Right renal pelvis (tissue), 4 donors: ENCODE data around the gene SIGLEC11. TPM values are rescaled to one million over a fixed set of nuclear protein-coding genes. Genes with fewer than 3 reads are reported as not detected.
"Not testable (repeated sequence)": the region's sequence is repeated elsewhere in the genome, so short reads cannot be mapped to it uniquely, and the experiment has no call there.

ENCODE experiments used
- DNase-seq, 4 donors: peaks; one replicate each; pipeline ENCODE4 v3.0.0-alpha.2; 2013; ENCODE audit warnings: low read depth in 4 of 4, low spot score in 3 of 4, missing footprints in 1 of 4
- polyA plus RNA-seq, 4 donors: library from polyadenylated mRNA; unstranded; fragments of 120-200 nt; gene quantifications; one replicate each; pipeline ENCODE4 v1.2.1, GENCODE V29; 2013; ENCODE audit not compliant: insufficient read length in 4 of 4

Gene SIGLEC11
- polyA plus RNA-seq, 4 donors = 3.4 to 5.1 (median 4.8) TPM

GRCh38 chr19:49981603-49982593 is 20.9 kb upstream of the SIGLEC11 start:
- no peak for DNase-seq

GRCh38 chr19:49978324-49978723 is 17.4 kb upstream of the SIGLEC11 start:
- DNase-seq = no peak

DNA sequence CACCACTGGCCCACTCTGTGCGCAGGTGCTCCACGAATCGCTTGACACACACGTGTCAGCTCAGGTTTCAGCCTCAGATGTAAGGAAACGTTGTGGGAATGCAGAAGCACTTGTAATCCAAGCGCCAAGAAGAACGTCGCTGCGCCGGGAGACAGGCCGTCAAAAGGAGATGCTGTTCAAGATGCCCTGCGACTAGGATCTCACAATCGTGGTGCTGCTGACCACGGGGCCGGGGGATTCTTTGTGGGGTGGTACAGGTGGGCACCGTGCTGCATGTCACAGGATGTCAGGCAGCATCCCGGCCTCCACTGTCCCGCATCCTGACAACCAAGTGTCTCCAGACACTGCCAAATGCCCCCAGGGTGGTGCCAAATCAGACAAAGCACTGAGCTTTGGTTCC is 16.9 kb upstream of the SIGLEC11 start:
- DNase-seq = no peak

GRCh38 chr19:49977076-49977475 is 16.1 kb upstream of the SIGLEC11 start:
- DNase-seq = no peak

GRCh38 chr19:49976496-49976895 is 15.5 kb upstream of the SIGLEC11 start:
- no peak for DNase-seq

DNA sequence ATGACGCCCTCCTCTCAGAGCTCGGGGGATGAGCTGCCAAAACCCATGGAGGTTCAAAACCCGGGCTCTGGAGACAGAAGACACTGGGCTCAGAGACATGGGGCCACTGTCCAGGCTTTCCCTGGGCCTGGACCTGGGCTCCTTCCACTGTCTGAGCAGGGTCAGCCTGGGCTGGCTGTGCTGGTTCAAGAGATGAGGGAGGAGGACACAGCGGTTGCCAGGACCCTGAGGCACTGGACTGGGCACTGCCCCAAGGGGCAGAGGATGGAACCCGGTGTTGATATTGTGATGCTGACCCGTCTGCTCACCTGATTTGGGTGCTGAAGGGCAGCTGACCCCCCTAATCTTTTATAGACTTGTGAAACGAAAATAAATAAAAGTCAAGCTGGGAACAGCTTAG is 14.1 kb upstream of the SIGLEC11 start:
- DNase-seq = no peak

- no peak for DNase-seq
Observed at GRCh38 chr19:49973987-49974386, 13.0 kb upstream of the SIGLEC11 start.

DNA sequence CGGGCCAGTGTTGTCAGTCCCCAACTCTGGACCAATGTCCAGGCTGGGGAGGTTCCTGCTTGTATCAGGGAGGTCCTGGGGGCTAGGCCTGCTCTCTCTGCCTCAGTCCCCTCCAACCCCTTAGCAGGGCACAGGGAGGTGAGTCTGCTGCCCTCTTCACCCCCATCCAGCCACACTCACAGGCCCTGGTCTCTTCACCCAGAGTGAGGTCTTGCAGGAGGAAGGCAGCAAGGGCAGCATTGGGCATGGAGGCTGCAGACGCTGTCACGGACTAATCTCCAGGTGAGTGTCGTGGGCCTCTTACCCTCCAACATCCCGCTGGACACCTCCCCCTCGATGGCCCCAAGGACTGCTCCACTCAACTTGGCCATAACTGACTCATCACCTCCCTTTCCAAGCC is 11.9 kb upstream of the SIGLEC11 start:
- no peak for DNase-seq

- DNase-seq = no peak
Observed at GRCh38 chr19:49971991-49972411, 11.0 kb upstream of the SIGLEC11 start.

DNA sequence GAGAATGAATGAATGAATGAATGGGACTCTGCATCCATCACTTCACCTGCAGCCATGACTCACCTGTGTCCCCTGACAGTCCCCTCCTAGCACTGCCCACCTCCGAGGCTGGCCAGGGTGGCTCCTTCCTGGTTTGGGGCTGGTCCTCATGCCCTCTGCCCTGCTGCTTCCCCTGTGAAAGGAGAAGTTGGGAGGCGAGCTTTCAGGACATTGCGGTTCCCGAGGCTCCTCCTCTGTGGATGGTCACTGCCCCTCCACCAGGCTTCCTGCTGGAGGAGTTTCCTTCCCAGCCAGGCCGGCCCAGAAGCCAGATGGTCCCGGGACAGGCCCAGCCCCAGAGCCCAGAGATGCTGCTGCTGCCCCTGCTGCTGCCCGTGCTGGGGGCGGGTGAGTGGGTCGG is 8.4 kb upstream of the SIGLEC11 start:
- not testable (repeated sequence) for DNase-seq

- DNase-seq = no peak
Observed at GRCh38 chr19:49968279-49968922, 7.4 kb upstream of the SIGLEC11 start.

GRCh38 chr19:49959892-49960291 is 1.1 kb downstream of the SIGLEC11 start:
- not testable (repeated sequence) for DNase-seq

- not testable (repeated sequence) for DNase-seq
Observed at GRCh38 chr19:49958596-49958995, 2.4 kb downstream of the SIGLEC11 start.

GRCh38 chr19:49958144-49958543 is 2.8 kb downstream of the SIGLEC11 start:
- DNase-seq = not testable (repeated sequence)

GRCh38 chr19:49957262-49957915 is 3.6 kb downstream of the SIGLEC11 start:
- no peak for DNase-seq

DNA sequence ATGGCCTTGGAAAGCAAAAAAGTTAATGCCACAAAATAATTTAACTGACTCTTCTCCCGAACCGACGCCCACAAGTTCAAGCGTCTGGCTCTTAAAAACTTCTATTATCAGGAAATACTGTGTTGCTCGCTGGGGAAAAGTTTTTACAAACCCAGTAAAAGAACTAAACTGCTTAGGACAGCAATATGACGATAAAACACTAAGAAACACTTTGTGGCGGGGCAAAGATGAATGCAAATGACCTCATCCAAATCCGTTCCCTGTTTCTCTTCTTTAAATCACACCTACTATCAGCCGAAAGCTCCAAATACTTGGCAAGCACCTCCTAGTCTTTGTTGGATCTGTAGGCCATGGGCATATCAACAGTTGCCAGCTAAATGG is 4.9 kb downstream of the SIGLEC11 start:
- no peak for DNase-seq

DNA sequence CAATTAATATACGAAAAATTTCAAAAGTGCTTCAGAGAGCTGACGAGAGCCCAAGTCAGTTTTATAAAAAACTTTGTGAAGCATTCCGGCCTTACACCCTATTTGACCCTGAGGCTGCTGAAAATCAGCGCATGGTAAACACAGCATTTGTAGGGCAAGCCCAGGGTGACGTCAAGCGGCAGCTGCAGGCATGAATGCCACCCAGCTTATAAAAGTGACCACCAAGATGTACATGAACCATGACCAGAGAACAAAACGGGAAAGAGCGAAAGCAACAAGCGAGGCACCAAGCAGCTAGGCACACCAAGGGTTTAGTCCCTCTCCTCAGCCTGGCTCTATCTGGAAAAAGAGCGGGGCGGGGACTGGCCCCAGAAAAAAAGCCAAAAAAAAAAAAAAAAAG is 6.0 kb downstream of the SIGLEC11 start:
- DNase-seq = no peak

DNA sequence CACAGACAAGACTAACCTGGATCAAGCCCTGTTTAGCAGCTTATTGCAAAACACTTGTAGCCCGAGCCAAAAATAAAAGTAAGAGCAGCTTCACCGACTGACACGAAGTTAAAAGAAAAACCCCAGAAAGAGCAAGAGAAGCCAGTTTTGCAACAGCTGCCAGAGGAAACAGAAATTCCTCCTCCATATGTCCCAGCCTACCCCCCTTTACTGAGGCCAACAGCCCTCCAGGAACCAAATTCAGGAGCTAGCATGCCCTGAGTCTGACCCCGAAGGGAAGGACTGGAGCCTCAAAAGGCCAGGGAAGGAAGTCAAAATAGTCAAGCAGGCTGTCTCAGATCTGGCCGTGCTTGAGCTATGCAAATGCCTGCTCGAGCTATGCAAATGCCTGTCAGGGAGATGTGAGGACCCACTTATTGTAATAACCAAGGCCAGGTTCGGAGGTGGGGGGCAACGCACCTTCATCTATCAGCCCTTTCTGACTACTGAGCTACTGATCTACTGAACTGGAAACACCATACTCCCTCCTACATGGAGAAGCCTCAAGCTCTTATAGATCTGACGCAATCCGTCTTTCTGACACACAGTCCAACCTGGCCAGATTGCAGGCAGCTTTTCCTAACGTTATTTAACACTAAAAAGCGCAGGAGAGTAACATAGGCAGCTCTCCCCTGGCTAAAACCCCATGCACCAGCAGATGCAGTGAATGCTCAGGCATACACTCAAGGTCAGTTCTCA is 6.7 kb downstream of the SIGLEC11 start:
- peak in 2 of 4 donors; percentile 45 to 59 for DNase-seq

GRCh38 chr19:49953416-49953815 is 7.6 kb downstream of the SIGLEC11 start:
- DNase-seq = no peak

- no peak for DNase-seq
Observed at GRCh38 chr19:49952906-49953305, 8.1 kb downstream of the SIGLEC11 start.

- DNase-seq = no peak
Observed at GRCh38 chr19:49952479-49952836, 8.5 kb downstream of the SIGLEC11 start.
